Measurements from ENCODE around the gene KIF13A.

DNA sequence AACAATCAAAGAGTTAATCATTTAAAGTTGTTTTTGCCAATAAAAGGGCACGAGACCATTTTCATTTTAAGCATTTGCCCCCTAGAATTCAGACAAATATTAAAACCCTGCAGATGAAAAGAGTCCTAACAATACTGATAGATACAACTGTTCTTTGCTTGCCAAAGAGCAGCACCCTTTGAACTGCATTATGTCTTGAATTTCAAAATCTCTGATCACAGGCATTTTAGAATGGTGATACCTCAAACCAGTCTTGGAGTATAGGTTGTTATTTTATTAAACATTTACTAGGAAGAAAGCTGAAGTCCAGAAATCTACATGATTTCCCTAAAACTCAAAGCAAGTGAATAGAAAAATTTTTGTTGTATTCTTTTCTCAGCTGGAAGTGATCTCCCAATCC lies 108.7 kb downstream of the KIF13A start:
- TF ChIP-seq, protein P1, sequence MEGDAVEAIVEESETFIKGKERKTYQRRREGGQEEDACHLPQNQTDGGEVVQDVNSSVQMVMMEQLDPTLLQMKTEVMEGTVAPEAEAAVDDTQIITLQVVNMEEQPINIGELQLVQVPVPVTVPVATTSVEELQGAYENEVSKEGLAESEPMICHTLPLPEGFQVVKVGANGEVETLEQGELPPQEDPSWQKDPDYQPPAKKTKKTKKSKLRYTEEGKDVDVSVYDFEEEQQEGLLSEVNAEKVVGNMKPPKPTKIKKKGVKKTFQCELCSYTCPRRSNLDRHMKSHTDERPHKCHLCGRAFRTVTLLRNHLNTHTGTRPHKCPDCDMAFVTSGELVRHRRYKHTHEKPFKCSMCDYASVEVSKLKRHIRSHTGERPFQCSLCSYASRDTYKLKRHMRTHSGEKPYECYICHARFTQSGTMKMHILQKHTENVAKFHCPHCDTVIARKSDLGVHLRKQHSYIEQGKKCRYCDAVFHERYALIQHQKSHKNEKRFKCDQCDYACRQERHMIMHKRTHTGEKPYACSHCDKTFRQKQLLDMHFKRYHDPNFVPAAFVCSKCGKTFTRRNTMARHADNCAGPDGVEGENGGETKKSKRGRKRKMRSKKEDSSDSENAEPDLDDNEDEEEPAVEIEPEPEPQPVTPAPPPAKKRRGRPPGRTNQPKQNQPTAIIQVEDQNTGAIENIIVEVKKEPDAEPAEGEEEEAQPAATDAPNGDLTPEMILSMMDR (conservative IDR thresholded peaks at IDR 0.05; ENCODE audit: low read depth, low read length), result no peak
- TF ChIP-seq EZH2 (IDR thresholded peaks at IDR 0.05; ENCODE audit: borderline replicate concordance, low read depth, low read length, poor library complexity, severe bottlenecking), result no peak

Data from A673 (cell line).